Measurements from ENCODE around the gene FANCM.
"Not testable (repeated sequence)": the region's sequence is repeated elsewhere in the genome, so short reads cannot be mapped to it uniquely, and the experiment has no call there.

Gene FANCM

DNA sequence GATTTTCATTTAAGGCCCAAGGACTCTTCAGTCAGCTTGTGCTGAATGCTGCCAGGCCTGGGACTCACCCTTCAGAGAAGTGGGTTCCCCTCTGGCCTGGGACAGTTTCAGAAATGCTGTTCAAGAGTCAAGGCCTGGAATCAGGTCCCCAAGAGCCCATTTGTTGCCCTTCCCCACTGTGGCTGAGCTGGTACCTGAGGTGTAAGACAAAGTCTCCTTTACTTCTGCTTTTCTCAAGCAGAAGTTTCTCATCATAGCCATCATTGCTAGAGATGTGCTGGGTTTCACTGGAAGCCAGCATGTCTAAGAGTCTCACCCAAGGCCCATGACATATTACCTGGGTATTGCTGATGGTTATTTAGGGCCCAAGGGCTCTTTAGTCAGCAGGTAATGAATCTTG lies 8.9 kb downstream of the FANCM start:
- DNase-seq = no peak

DNA sequence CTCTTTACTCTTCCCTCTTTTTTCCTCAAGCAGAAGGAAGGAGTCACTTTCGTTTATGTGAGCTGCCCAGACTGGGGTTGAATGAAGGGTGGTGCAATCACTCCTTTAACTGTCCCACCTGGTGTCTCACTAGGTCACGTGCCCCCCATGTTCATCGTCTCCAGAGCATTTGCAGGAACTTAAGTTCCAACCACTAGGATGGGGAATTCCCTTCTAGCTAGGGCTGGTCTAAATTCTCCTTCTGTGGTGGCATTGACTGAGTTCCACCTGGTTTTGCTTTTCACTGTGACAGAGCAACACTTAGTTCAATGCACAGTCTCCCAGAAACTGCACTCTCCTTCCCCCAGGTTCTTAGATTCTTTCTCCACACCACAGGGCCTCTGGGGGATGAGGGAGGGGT lies 9.5 kb downstream of the FANCM start:
- DNase-seq = no peak

GRCh38 chr14:45149602-45150001 lies 13.9 kb downstream of the FANCM start:
- no peak for DNase-seq

DNA sequence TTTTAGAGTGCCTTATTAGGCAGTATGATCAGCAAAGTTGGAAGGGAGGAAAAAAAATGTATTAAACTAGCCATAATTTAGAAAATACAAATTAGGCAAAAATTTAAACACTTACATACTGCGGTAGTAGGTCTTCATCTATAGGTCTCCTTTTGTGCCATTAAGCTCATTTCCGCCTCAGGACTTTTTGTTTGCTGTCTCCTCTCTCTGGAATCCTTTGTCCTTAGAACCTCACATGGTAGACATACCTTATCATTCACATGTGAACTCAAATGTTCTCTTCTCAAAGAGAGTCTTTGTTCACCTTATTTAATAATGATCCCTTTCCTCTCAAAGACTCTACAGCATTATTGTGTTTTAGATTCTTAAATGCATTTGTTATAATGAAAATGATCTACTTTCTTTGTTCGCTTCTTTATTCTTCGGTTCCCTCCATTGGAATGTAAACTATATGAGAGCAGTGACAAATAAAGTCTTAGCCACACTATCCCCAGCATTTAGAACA lies 14.7 kb downstream of the FANCM start:
- no peak for DNase-seq

- no peak for DNase-seq
Measured at GRCh38 chr14:45156067-45156466, 20.3 kb downstream of the FANCM start.

DNA sequence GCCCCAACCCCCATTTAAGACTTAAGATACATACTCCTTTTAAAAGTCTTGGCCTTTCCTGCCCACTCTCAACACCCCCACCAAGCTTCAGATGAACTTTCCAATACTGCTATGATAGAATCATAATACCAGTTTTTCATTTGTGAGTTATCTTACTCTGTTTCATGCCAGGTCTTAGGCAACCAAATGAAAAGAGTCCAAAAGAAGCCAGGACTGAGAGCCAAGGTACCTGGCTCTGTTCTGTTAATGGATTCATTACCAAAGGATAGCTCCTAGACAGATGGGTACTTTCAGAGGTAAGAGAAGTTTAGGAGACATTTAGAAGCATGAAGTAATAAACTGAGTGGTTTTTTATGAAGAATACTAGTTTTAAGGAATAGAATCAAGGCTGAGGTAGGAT lies 34.2 kb downstream of the FANCM start:
- DNase-seq = no peak

GRCh38 chr14:45177076-45177475 lies 41.3 kb downstream of the FANCM start:
- no peak for DNase-seq

DNA sequence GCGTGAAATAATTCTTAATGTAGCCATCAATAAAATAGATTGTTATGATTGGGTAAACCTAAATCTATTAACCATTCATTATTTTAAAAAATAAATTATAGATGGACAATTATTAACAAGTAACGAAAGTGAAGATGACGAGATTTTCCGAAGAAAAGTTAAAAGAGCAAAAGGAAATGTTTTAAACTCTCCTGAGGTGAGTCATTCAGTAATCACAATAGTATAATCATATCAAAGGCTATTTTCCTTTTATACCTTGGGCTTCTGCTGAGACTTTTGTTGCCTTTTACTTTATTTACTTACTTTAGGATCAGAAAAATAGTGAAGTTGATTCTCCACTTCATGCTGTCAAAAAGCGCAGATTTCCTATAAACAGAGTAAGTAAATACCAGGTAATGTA lies 45.6 kb downstream of the FANCM start:
- no peak for DNase-seq

DNA sequence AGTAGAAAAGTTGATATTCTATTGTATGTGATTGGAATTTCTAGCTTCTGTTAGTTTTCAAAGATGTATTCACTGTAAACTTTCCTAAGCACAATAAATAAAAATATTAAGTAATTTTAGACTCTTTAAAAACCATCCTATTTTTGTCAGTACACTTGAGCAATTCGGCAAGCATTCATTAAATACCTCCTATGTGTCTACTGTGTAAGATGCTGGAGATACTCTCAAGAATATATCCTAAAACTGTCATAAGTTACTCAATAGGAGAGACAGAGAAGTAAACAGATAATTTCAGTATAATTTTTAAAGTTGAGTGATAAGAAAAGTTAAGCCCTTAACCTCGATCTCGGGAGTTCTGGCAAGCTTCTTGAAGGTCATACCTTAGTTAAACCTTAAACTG lies 46.1 kb downstream of the FANCM start:
- DNase-seq = no peak

- no peak for DNase-seq
Measured at GRCh38 chr14:45185100-45185814, 49.5 kb downstream of the FANCM start.

DNA sequence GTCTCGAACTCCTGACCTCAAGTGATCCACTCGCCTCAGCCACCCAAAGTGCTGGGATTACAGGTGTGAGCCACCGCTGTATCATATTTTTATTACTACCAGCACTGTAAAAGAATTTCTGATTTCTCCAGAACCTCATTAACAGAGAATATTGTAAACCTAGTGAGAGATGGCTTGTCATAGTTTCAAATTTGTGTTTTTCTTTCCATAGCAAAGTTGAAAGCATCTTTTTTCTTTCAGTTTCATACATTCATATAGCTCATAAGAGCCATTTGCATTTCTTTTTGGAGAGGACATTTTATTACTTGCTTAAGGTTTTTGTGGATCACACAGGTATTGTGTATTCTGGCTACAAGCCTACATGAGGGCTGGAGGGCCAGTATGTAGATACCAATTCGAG lies 59.2 kb downstream of the FANCM start:
- no peak for DNase-seq

DNA sequence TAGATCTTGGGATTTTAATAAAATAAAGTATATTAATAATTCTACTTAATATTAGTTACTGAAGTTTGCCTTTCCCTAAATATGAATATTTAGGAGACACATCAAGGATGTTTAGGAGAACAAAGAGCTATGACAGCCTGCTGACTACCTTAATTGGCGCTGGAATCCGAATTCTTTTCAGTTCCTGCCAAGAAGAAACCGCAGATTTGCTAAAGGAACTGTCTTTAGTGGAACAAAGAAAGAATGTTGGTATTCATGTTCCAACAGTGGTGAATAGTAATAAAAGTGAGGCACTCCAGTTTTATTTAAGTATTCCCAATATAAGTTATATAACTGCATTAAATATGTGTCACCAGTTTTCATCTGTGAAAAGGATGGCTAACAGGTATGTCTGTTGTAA lies 62.8 kb downstream of the FANCM start:
- no peak for DNase-seq

DNA sequence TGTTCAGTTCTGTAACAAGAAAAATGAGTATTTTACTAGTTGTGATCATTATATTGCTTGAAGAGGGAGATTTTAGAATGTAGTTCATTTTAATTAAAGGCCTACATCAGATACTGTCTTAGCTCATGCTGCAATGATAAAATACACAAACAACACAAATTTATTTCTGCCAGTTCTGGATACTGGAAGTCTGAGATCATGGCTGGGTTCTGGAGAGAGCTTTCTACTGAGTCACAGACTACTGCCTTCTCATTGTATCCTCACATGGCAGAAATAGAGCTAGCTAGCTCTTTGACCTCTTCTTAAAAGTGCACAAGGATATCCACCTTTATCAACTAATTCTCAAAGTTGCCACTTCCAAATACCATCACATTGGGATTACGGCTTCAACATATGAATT lies 63.5 kb downstream of the FANCM start:
- no peak for DNase-seq

DNA sequence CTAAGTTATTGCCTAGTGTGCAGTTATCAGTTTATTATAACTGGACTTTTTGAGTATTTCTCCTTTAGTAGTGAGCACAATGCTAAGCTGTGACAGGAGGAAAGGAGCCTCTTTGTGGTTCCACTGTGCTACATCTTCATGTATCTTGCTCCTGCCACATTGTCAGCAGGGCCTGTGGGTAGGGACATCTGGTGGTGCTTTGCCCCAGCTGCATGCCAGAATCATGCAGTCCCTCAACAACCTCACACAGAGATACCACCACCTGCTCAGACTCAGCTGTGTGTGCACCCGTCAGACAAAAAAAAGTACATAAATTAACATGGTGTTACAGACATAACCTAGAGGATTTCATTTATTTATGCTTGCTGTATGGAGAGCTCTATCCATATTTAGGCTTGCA lies 66.2 kb downstream of the FANCM start:
- DNase-seq = no peak

GRCh38 chr14:45204241-45204640 lies 68.5 kb downstream of the FANCM start:
- DNase-seq = no peak

GRCh38 chr14:45210159-45210558 lies 74.4 kb downstream of the FANCM start:
- no peak for DNase-seq

- no peak for DNase-seq
Measured at GRCh38 chr14:45211295-45211694, 75.6 kb downstream of the FANCM start.

GRCh38 chr14:45212231-45212630 lies 76.5 kb downstream of the FANCM start:
- DNase-seq = no peak

DNA sequence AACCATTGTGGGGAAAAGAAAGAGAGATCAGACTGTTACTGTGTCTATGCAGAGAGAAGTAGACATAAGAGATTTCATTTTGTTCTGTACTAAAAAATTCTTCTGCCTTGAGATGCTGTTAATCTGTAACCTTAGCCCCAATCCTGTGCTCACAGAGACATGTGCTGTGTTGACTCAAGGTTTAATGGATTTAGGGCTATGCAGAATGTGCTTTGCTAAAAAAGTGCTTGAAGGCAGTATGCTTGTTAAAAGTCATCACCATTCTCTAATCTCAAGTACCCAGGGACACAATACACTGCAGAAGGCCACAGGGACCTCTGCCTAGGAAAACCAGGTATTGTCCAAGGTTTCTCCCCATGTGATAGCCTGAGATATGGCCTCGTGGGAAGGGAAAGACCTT lies 78.0 kb downstream of the FANCM start:
- DNase-seq = not testable (repeated sequence)

DNA sequence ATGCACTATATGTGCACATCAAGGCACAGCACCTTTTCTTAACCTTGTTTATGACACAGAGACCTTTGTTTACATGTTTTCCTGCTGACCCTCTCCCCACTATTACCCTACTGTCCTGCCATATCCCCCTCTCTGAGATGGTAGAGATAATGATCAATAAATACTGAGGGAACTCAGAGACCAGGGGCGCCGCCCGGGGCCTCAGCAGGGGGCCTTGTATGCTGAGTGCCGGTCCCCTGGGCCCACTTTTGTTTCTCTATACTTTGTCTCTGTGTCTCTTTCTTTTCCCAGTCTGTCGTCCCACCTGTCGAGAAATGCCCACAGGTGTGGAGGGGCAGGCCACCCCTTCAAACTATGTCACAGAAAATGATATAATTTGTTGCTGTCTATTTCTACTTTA lies 78.6 kb downstream of the FANCM start:
- DNase-seq = not testable (repeated sequence)

- no peak for DNase-seq
Measured at GRCh38 chr14:45222485-45223262, 86.9 kb downstream of the FANCM start.

- DNase-seq = no peak
Measured at GRCh38 chr14:45227566-45227965, 91.8 kb downstream of the FANCM start.

DNA sequence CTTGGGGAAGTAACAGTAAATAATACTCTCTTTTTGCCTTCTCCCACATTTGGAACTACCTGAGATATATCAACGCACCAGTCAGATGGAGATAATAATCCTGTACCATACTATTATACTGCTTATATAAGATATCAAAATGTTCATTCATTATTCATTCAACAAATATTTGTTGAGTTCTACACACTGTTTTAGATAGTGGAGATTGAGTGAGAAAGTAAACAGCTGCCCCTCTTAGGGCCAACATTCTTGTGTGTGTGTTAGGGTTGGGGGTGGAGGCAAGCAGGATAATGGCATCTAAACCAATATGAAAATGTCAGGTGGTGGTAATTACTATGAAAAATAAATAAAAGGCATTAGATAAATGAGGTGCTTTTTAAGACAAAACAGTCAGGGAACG lies 103.3 kb downstream of the FANCM start:
- DNase-seq = no peak
